AG04450 (cell line): ENCODE measurements around the gene BCL7A. TPM values are rescaled to one million over a fixed set of nuclear protein-coding genes. Genes with fewer than 3 reads are reported as not detected.

Experiments used
- CTCF ChIA-PET: fragments of 300-600, 350-600 bp; formaldehyde crosslinking; extraction: SDS; loops from one replicate; lab custom pipeline; 2022; ENCODE audit warnings: antibody characterized with exemption, inconsistent platforms; lab: Charles Lee
- POLR2A ChIA-PET: fragments of 350-600 bp; formaldehyde crosslinking; extraction: SDS; loops from one replicate; lab custom pipeline; 2021; ENCODE audit warnings: antibody characterized with exemption, inconsistent platforms; lab: Yijun Ruan, JAX
- DNase-seq: peaks from one replicate; pipeline ENCODE4 v3.0.0-alpha.2; 2011; ENCODE audit warnings: low read depth, low spot score
- H3K27ac ChIP-seq: one replicate; pipeline ENCODE4 v1.5.1; 2012; ENCODE audit warnings: low read depth, low read length, control low read depth
- H3K27me3 ChIP-seq: one replicate; pipeline ENCODE4 v1.6.0; 2012; ENCODE audit warnings: low read length; ENCODE audit not compliant: control insufficient read depth, insufficient read depth
- H3K4me3 ChIP-seq: 2 replicates; pipeline ENCODE4 v1.5.1; 2011; ENCODE audit warnings: mild to moderate bottlenecking, low read depth, low read length, control low read depth
- H3K9me3 ChIP-seq: 2 replicates; pipeline ENCODE4 v1.5.1; 2012; ENCODE audit warnings: low read length; ENCODE audit not compliant: control insufficient read depth, insufficient read depth
- CTCF ChIP-seq: IDR thresholded peaks from 2 replicates; pipeline ENCODE4 v1.5.1; 2011; ENCODE audit warnings: low read depth, low read length, control low read depth, inconsistent platforms
- polyA plus RNA-seq: library from polyadenylated mRNA; depleted of rRNA; stranded (reverse); fragments of >200 nt; gene quantifications from 2 replicates; pipeline ENCODE4 v1.2.3, GENCODE V29; 2011

The BCL7A gene
- polyA plus RNA-seq, 1 experiment: 4.4 TPM

- no peaks in the 10 kb centered on the region for H3K27me3 ChIP-seq
- ChIA-PET CTCF (interaction anchor here (0.6 kb wide), 1 partner anchor 468 kb away, joined by 3 read pairs; no protein-coding TSS in a partner anchor), POLR2A (interaction anchor here (0.5 kb wide), 1 partner anchor 220 kb away, joined by 4 read pairs; no protein-coding TSS in a partner anchor)
- H3K4me3 ChIP-seq: no peak overlapping the region
- H3K9me3 ChIP-seq: no peaks in the 10 kb centered on the region
- no peak for TF ChIP-seq CTCF
- no peak overlapping the region for H3K27ac ChIP-seq
- no peak for DNase-seq
Observed at GRCh38 chr12:121980191-121980891, 41.3 kb upstream of the BCL7A start.

- no peak for DNase-seq
- ChIA-PET POLR2A (no interaction called here), CTCF (interaction anchor here (0.6 kb wide), 1 partner anchor 468 kb away, joined by 3 read pairs; no protein-coding TSS in a partner anchor)
- TF ChIP-seq CTCF: no peak
- Histone ChIP-seq H3K4me3 (no peak overlapping the region), H3K27ac (no peak overlapping the region), H3K9me3 (no peaks in the 10 kb centered on the region), H3K27me3 (no peaks in the 10 kb centered on the region)
Observed at GRCh38 chr12:121980892-121981272, 40.8 kb upstream of the BCL7A start.

GRCh38 chr12:121981456-121981855 is 40.2 kb upstream of the BCL7A start:
- POLR2A ChIA-PET: no interaction called here
- no peak for TF ChIP-seq CTCF
- Histone ChIP-seq H3K27ac (no peak overlapping the region), H3K4me3 (no peak overlapping the region), H3K27me3 (no peaks in the 10 kb centered on the region), H3K9me3 (no peaks in the 10 kb centered on the region)
- no peak for DNase-seq
- CTCF ChIA-PET: no interaction called here

- no peak overlapping the region for H3K27ac ChIP-seq
- no peak overlapping the region for H3K4me3 ChIP-seq
- no peaks in the 10 kb centered on the region for H3K9me3 ChIP-seq
- ChIA-PET POLR2A (no interaction called here), CTCF (no interaction called here)
- H3K27me3 ChIP-seq: no peaks in the 10 kb centered on the region
- DNase-seq: no peak
- TF ChIP-seq CTCF: no peak
Observed at GRCh38 chr12:121982950-121983349, 38.7 kb upstream of the BCL7A start.

GRCh38 chr12:121983536-121984210 is 38.0 kb upstream of the BCL7A start:
- DNase-seq: no peak
- no peak for TF ChIP-seq CTCF
- H3K9me3 ChIP-seq: no peaks in the 10 kb centered on the region
- no peak overlapping the region for H3K4me3 ChIP-seq
- no peak overlapping the region for H3K27ac ChIP-seq
- no peaks in the 10 kb centered on the region for H3K27me3 ChIP-seq
- ChIA-PET POLR2A (no interaction called here), CTCF (interaction anchor here (1.3 to 1.5 kb wide), 2 partner anchors 67 to 189 kb away, joined by 3 to 4 read pairs; no protein-coding TSS in a partner anchor)
